Measurements from ENCODE around the gene DSCAML1. TPM values are rescaled to one million over a fixed set of nuclear protein-coding genes. Genes with fewer than 3 reads are reported as not detected.

DSCAML1 gene
- total RNA-seq, 1 donor from 2014 or later = 2.5 TPM

GRCh38 chr11:117476531-117477142, 320.4 kb downstream of the DSCAML1 start:
- no peak overlapping the region for H3K4me3 Mint-ChIP-seq
- H3K9me3 Mint-ChIP-seq = no peaks in the 10 kb centered on the region
- H3K36me3 Mint-ChIP-seq = no peaks in the 10 kb centered on the region
- no peaks in the 10 kb centered on the region for H3K4me1 Mint-ChIP-seq
- DNase-seq (ENCODE audit: low spot score in 2 of 2, unreplicated experiment in 2 of 2) = no peak
- TF ChIP-seq CTCF (IDR thresholded peaks at IDR 0.05; ENCODE audit: unreplicated experiment) = no peak
- no peak overlapping the region for H3K27ac Mint-ChIP-seq
- H3K27me3 Mint-ChIP-seq (ENCODE audit: low read depth) = peaks cover 82% of the 10 kb centered on the region

GRCh38 chr11:117475716-117476530, 321.1 kb downstream of the DSCAML1 start:
- Mint-ChIP-seq H3K4me3 (no peak overlapping the region), H3K9me3 (no peaks in the 10 kb centered on the region), H3K27me3 (ENCODE audit: low read depth) (peaks cover 79% of the 10 kb centered on the region), H3K36me3 (no peaks in the 10 kb centered on the region), H3K4me1 (no peaks in the 10 kb centered on the region), H3K27ac (no peak overlapping the region)
- TF ChIP-seq CTCF (IDR thresholded peaks at IDR 0.05; ENCODE audit: unreplicated experiment) = no peak
- no peak for DNase-seq (ENCODE audit: low spot score in 2 of 2, unreplicated experiment in 2 of 2)

GRCh38 chr11:117473481-117474091, 323.4 kb downstream of the DSCAML1 start:
- H3K27ac Mint-ChIP-seq = no peak overlapping the region

GRCh38 chr11:117471776-117472175, 325.2 kb downstream of the DSCAML1 start:
- DNase-seq (ENCODE audit: low spot score in 2 of 2, unreplicated experiment in 2 of 2) = no peak
- H3K27me3 Mint-ChIP-seq (ENCODE audit: low read depth) = peaks cover 79% of the 10 kb centered on the region
- no peak overlapping the region for H3K4me3 Mint-ChIP-seq
- no peak for TF ChIP-seq CTCF (IDR thresholded peaks at IDR 0.05; ENCODE audit: unreplicated experiment)
- H3K36me3 Mint-ChIP-seq = no peaks in the 10 kb centered on the region
- H3K27ac Mint-ChIP-seq = no peak overlapping the region
- no peaks in the 10 kb centered on the region for H3K4me1 Mint-ChIP-seq
- H3K9me3 Mint-ChIP-seq = peaks cover 3% of the 10 kb centered on the region

More at GRCh38 chr11:117473481-117474091, 323.4 kb downstream of the DSCAML1 start:
- no peaks in the 10 kb centered on the region for H3K4me1 Mint-ChIP-seq
- TF ChIP-seq CTCF (IDR thresholded peaks at IDR 0.05; ENCODE audit: unreplicated experiment) = no peak
- H3K4me3 Mint-ChIP-seq = no peak overlapping the region
- no peak for DNase-seq (ENCODE audit: low spot score in 2 of 2, unreplicated experiment in 2 of 2)
- peaks cover 3% of the 10 kb centered on the region for H3K9me3 Mint-ChIP-seq
- peaks cover 84% of the 10 kb centered on the region for H3K27me3 Mint-ChIP-seq (ENCODE audit: low read depth)
- H3K36me3 Mint-ChIP-seq = no peaks in the 10 kb centered on the region

- Mint-ChIP-seq H3K9me3 (peaks cover 3% of the 10 kb centered on the region), H3K27ac (no peak overlapping the region), H3K4me3 (no peak overlapping the region), H3K27me3 (ENCODE audit: low read depth) (peaks cover 76% of the 10 kb centered on the region), H3K36me3 (no peaks in the 10 kb centered on the region), H3K4me1 (no peaks in the 10 kb centered on the region)
- no peak for DNase-seq (ENCODE audit: low spot score in 2 of 2, unreplicated experiment in 2 of 2)
- TF ChIP-seq CTCF (IDR thresholded peaks at IDR 0.05; ENCODE audit: unreplicated experiment) = no peak
Measured at GRCh38 chr11:117470576-117470975, 326.4 kb downstream of the DSCAML1 start.
